ENCODE data around the gene LSAMP. TPM values are rescaled to one million over a fixed set of nuclear protein-coding genes. Genes with fewer than 3 reads are reported as not detected.

LSAMP gene
- total and polyA plus RNA-seq, 9 of the 15 experiments (the other 6 are each of a cell fraction or from before 2014, with no cell fraction given), result 0.09 to 0.11 TPM; not detected in 7

- WGBS (ENCODE audit: insufficient coverage, low coverage, missing lambda C conversion rate), result 14% methylated on average over 1 of the region's 1 CpG
These were observed 583.2 kb downstream of the LSAMP start for GRCh38 chr3:115862099-115862498.

More at GRCh38 chr3:115862099-115862498, 583.2 kb downstream of the LSAMP start:
- Histone ChIP-seq H3K9me3 (replicated peaks; ENCODE audit: control insufficient read depth, insufficient read depth, low read depth, low read length) (no peaks in the 10 kb centered on the region), H2AFZ (ENCODE audit: low read depth, low read length) (no peak overlapping the region), H3K4me3 (no peak overlapping the region), H3K27ac (ENCODE audit: extremely low read depth, low read depth, low read length) (no peak overlapping the region), H4K20me1 (replicated peaks; ENCODE audit: control insufficient read depth, insufficient read depth, low read length) (no peaks in the 10 kb centered on the region), H3K9me1 (ENCODE audit: control insufficient read depth, insufficient read depth, low read length) (no peaks in the 10 kb centered on the region), H3K9ac (ENCODE audit: insufficient read depth in 1 of 2, low read depth in 2 of 2, low read length in 2 of 2) (no peak overlapping the region), H3K27me3 (ENCODE audit: control insufficient read depth in 2 of 2, insufficient read depth in 2 of 2, low read length in 2 of 2) (no peaks in the 10 kb centered on the region; a peak in 1 of 5 replicates), H3K4me1 (replicated peaks in 1 of 2; ENCODE audit: control insufficient read depth in 2 of 2, insufficient read depth in 2 of 2, low read length in 2 of 2) (no peaks in the 10 kb centered on the region), H3K4me2 (ENCODE audit: insufficient read depth, low read length) (no peak overlapping the region), H3K79me2 (ENCODE audit: control insufficient read depth, insufficient read depth, low read length) (no peaks in the 10 kb centered on the region), H3K36me3 (ENCODE audit: control insufficient read depth, insufficient read depth, low read length) (no peaks in the 10 kb centered on the region)
- ATAC-seq (no peak), FAIRE-seq (no peak), DNase-seq (ENCODE audit: extremely low read depth in 1 of 4, low spot score in 3 of 4) (no peak)
- ChIA-PET POLR2A (interaction anchor here (0.9 kb wide), 1 partner anchor 44 kb away, joined by 3 read pairs; no protein-coding TSS in a partner anchor), CTCF (ENCODE audit: low intra/inter-chr PET ratio) (no interaction called here)
- BruUV-seq (replicated peaks), result no TSS peak
- in situ Hi-C loops (cut with MboI), result no loop called here
- TF ChIP-seq RBFOX2 (IDR thresholded peaks at IDR 0.05; ENCODE audit: low read depth, low read length), result no peak
- TF ChIP-seq SRSF9 (IDR thresholded peaks at IDR 0.05; ENCODE audit: borderline replicate concordance, low read depth, low read length), result no peak
- TF ChIP-seq U2AF1 (optimal IDR thresholded peaks at IDR 0.05; ENCODE audit: low read depth, low read length), result no peak
- TF ChIP-seq IRF2 (CRISPR knock-in tag; IDR thresholded peaks at IDR 0.05), result no peak
- TF ChIP-seq ESRRA (IDR thresholded peaks at IDR 0.05; ENCODE audit: borderline replicate concordance, low read depth), result no peak
- no peak for TF ChIP-seq CGGBP1 (CRISPR knock-in tag; IDR thresholded peaks at IDR 0.05)
- TF ChIP-seq SAFB (IDR thresholded peaks at IDR 0.05; ENCODE audit: borderline replicate concordance, low read depth, low read length), result no peak
- TF ChIP-seq THRA (IDR thresholded peaks at IDR 0.05), result no peak
- no peak for TF ChIP-seq NR2C2 (CRISPR knock-in tag; IDR thresholded peaks at IDR 0.05)
- TF ChIP-seq NR2C2 (tag; IDR thresholded peaks at IDR 0.05), result no peak
- no peak for TF ChIP-seq ZNF551 (CRISPR knock-in tag; IDR thresholded peaks at IDR 0.05)
- TF ChIP-seq DACH1 (IDR thresholded peaks at IDR 0.05; ENCODE audit: partially characterized antibody), result no peak
- no peak for TF ChIP-seq NEUROD1 (IDR thresholded peaks at IDR 0.05; ENCODE audit: borderline replicate concordance, low read depth, low read length, partially characterized antibody)
- TF ChIP-seq NFATC3 (IDR thresholded peaks at IDR 0.05), result no peak
- TF ChIP-seq KDM5B (IDR thresholded peaks at IDR 0.05; ENCODE audit: insufficient replicate concordance, low read depth, low read length), result no peak
- intact Hi-C loops (cut with micrococcal nuclease), result no loop called here
